HEK293 (cell line): Measurements from ENCODE around the gene FAM81A.

Experiments
- CTCF ChIA-PET: fragments of 350-600 bp; formaldehyde crosslinking; extraction: SDS; loops from one replicate; lab custom pipeline; 2021; ENCODE audit warnings: antibody characterized with exemption; lab: Yijun Ruan, JAX
- POLR2A ChIA-PET: fragments of 300-600 bp; formaldehyde crosslinking; extraction: SDS; loops from one replicate; lab custom pipeline; 2020; ENCODE audit warnings: antibody characterized with exemption, inconsistent platforms; lab: Yijun Ruan, JAX
- H3K27ac ChIP-seq: fragments of 200-500 bp; sonication (Bioruptor generic); 2 replicates; pipeline ENCODE4 v1.5.1; 2014; ENCODE audit warnings: low read depth, low read length, control low read depth, inconsistent platforms; ENCODE audit errors: extremely low read depth
- H3K36me3 ChIP-seq, 2 experiments: fragments of 200-500 bp in 1 of 2; sonication (Bioruptor generic) in 1 of 2; 1 replicate in 1 of 2; 2 replicates in 1 of 2; pipeline ENCODE4 v1.5.1; 2014 to 2017; ENCODE audit warnings: inconsistent platforms in 2 of 2, low read length in 2 of 2; ENCODE audit not compliant: control insufficient read depth in 2 of 2, insufficient read depth in 1 of 2
- H3K4me1 ChIP-seq: fragments of 200-500 bp; sonication (Bioruptor generic); 2 replicates; pipeline ENCODE4 v1.5.1; 2014; ENCODE audit warnings: mild to moderate bottlenecking, low read length, inconsistent platforms; ENCODE audit not compliant: control insufficient read depth, insufficient read depth
- H3K4me3 ChIP-seq: 2 replicates; pipeline ENCODE4 v1.5.1; 2011; ENCODE audit warnings: low read depth, mild to moderate bottlenecking, control low read depth, low read length, moderate library complexity
- H3K9me3 ChIP-seq: fragments of 200-500 bp; sonication (Bioruptor generic); 2 replicates; pipeline ENCODE4 v1.5.1; 2014; ENCODE audit warnings: low read depth, low read length, inconsistent platforms; ENCODE audit not compliant: control insufficient read depth, insufficient read depth
- BCL6B ChIP-seq: fragments of 450-650 bp; formaldehyde crosslinking; IDR thresholded peaks from 2 replicates; pipeline ENCODE4 v1.5.1; 2017; ENCODE audit warnings: missing biosample characterization, missing genetic modification characterization
- CTCF ChIP-seq: fragments of 450-650 bp; formaldehyde crosslinking; IDR thresholded peaks from 2 replicates; pipeline ENCODE4 v1.5.1; 2016; ENCODE audit warnings: missing biosample characterization, missing genetic modification characterization
- HOXC10 ChIP-seq: sonication (generic); formaldehyde crosslinking; IDR thresholded peaks from 2 replicates; pipeline ENCODE4 v1.8.1; 2023; ENCODE audit warnings: mild to moderate bottlenecking, missing genetic modification reagents
- IKZF3 ChIP-seq: fragments of 450-650 bp; IDR thresholded peaks from 2 replicates; pipeline ENCODE4 v1.5.0; 2018; ENCODE audit warnings: missing biosample characterization, mild to moderate bottlenecking, missing genetic modification characterization, moderate library complexity
- ZBTB17 ChIP-seq: fragments of 450-650 bp; formaldehyde crosslinking; IDR thresholded peaks from 2 replicates; pipeline ENCODE4 v1.5.1; 2016; ENCODE audit warnings: missing biosample characterization, missing genetic modification characterization
- ZBTB48 ChIP-seq: fragments of 450-650 bp; formaldehyde crosslinking; IDR thresholded peaks from 2 replicates; pipeline ENCODE4 v1.5.1; 2016; ENCODE audit warnings: missing biosample characterization, missing genetic modification characterization
- ZNF121 ChIP-seq: fragments of 450-650 bp; formaldehyde crosslinking; IDR thresholded peaks from 2 replicates; pipeline ENCODE4 v1.5.1; 2016; ENCODE audit warnings: missing biosample characterization, missing genetic modification characterization
- ZNF146 ChIP-seq: fragments of 450-650 bp; formaldehyde crosslinking; IDR thresholded peaks from 2 replicates; pipeline ENCODE4 v1.5.1; 2016; ENCODE audit warnings: missing biosample characterization, missing genetic modification characterization
- ZNF169 ChIP-seq: fragments of 450-650 bp; formaldehyde crosslinking; IDR thresholded peaks from 2 replicates; pipeline ENCODE4 v1.5.1; 2016; ENCODE audit warnings: missing biosample characterization, missing genetic modification characterization
- ZNF335 ChIP-seq: fragments of 450-650 bp; formaldehyde crosslinking; conservative IDR thresholded peaks from 2 replicates; pipeline ENCODE4 v1.5.1; 2016; ENCODE audit warnings: missing biosample characterization, missing genetic modification characterization
- ZNF416 ChIP-seq: fragments of 450-650 bp; formaldehyde crosslinking; IDR thresholded peaks from 2 replicates; pipeline ENCODE4 v1.5.1; 2016; ENCODE audit warnings: missing biosample characterization, missing genetic modification characterization
- ZNF654 ChIP-seq: fragments of 450-650 bp; formaldehyde crosslinking; IDR thresholded peaks from 2 replicates; pipeline ENCODE4 v1.5.1; 2016; ENCODE audit warnings: low read depth, missing biosample characterization, missing genetic modification characterization
- ZNF660 ChIP-seq: fragments of 450-650 bp; IDR thresholded peaks from 2 replicates; pipeline ENCODE4 v1.5.1; 2018; ENCODE audit warnings: missing biosample characterization, mild to moderate bottlenecking, missing genetic modification characterization
- ZSCAN30 ChIP-seq: fragments of 450-650 bp; IDR thresholded peaks from 2 replicates; pipeline ENCODE4 v1.5.1; 2018; ENCODE audit warnings: missing biosample characterization, mild to moderate bottlenecking, missing genetic modification characterization, moderate library complexity
- TF ChIP-seq, protein P1 (sequence below): fragments of 450-650 bp; formaldehyde crosslinking; IDR thresholded peaks from 2 replicates; pipeline ENCODE4 v1.5.1; 2016; ENCODE audit warnings: missing biosample characterization, missing genetic modification characterization, borderline replicate concordance
- TF ChIP-seq, protein P2 (sequence below): fragments of 450-650 bp; formaldehyde crosslinking; IDR thresholded peaks from 2 replicates; pipeline ENCODE4 v1.5.1; 2017; ENCODE audit warnings: missing biosample characterization, missing genetic modification characterization

Gene FAM81A

DNA sequence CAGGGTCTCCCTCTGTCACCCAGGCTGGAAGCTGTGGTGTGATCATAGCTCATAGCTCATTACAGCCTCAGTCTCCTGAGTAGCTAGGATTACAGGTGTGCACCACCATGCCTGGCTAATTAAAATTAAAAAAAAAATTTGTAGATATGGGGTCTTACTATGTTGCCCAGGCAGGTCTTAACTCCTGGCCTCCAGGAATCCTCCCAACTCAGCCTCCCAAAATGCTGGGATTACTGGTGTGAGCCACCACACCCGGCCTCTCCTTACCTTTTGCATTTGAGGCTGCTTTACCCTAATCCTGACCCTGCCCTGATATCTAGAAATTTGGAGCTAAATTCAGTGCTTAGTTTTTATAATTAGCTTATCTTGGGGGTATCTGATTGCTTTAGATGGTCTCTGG is 90.4 kb downstream of the FAM81A start:
- no peaks in the 10 kb centered on the region for H3K36me3 ChIP-seq
- peak; percentile 77 for TF ChIP-seq ZNF121 (tag by site-specific recombination)
- TF ChIP-seq ZNF146 (tag by site-specific recombination), result no peak
- TF ChIP-seq, all 188 proteins: peak for 1
- Histone ChIP-seq H3K4me3 (no peak overlapping the region), H3K4me1 (no peaks in the 10 kb centered on the region), H3K9me3 (no peaks in the 10 kb centered on the region), H3K27ac (no peak overlapping the region)
- ChIA-PET POLR2A (no interaction called here), CTCF (interaction anchor here (0.6 to 2.4 kb wide), 35 partner anchors 8 to 1806 kb away, joined by 3 to 25 read pairs (median 4); no protein-coding TSS in a partner anchor)

GRCh38 chr15:59528961-59529402 is 91.0 kb downstream of the FAM81A start:
- ChIA-PET POLR2A (interaction anchor here (0.8 kb wide), 1 partner anchor 161 kb away, joined by 3 read pairs; no protein-coding TSS in a partner anchor), CTCF (interaction anchor here (0.6 to 2.4 kb wide), 39 partner anchors 8 to 1807 kb away, joined by 3 to 25 read pairs (median 4); no protein-coding TSS in a partner anchor)
- no peaks in the 10 kb centered on the region for H3K9me3 ChIP-seq
- TF ChIP-seq ZBTB17 (peak; percentile 67; the same call in 1 of the 2 replicates), ZNF169 (no peak), ZNF660 (tag by site-specific recombination) (peak; percentile 33; the same call in 1 of the 2 replicates), CTCF (peak; percentile 68), ZNF416 (tag by site-specific recombination) (no peak), ZNF654 (tag by site-specific recombination) (peak; percentile 93), BCL6B (tag by site-specific recombination) (no peak), IKZF3 (tag by site-specific recombination) (peak; percentile 91), ZNF335 (tag by site-specific recombination) (peak; percentile 57), ZSCAN30 (0 out of 2 replicates have a peak, but pooled peaks have one; percentile 25), HOXC10 (no peak), ZBTB48 (tag by site-specific recombination) (peak; percentile 53; the same call in 1 of the 2 replicates)
- TF ChIP-seq, protein P1, sequence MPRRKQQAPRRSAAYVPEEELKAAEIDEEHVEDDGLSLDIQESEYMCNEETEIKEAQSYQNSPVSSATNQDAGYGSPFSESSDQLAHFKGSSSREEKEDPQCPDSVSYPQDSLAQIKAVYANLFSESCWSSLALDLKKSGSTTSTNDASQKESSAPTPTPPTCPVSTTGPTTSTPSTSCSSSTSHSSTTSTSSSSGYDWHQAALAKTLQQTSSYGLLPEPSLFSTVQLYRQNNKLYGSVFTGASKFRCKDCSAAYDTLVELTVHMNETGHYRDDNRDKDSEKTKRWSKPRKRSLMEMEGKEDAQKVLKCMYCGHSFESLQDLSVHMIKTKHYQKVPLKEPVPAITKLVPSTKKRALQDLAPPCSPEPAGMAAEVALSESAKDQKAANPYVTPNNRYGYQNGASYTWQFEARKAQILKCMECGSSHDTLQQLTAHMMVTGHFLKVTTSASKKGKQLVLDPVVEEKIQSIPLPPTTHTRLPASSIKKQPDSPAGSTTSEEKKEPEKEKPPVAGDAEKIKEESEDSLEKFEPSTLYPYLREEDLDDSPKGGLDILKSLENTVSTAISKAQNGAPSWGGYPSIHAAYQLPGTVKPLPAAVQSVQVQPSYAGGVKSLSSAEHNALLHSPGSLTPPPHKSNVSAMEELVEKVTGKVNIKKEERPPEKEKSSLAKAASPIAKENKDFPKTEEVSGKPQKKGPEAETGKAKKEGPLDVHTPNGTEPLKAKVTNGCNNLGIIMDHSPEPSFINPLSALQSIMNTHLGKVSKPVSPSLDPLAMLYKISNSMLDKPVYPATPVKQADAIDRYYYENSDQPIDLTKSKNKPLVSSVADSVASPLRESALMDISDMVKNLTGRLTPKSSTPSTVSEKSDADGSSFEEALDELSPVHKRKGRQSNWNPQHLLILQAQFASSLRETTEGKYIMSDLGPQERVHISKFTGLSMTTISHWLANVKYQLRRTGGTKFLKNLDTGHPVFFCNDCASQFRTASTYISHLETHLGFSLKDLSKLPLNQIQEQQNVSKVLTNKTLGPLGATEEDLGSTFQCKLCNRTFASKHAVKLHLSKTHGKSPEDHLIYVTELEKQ, result no peak
- TF ChIP-seq, protein P2, sequence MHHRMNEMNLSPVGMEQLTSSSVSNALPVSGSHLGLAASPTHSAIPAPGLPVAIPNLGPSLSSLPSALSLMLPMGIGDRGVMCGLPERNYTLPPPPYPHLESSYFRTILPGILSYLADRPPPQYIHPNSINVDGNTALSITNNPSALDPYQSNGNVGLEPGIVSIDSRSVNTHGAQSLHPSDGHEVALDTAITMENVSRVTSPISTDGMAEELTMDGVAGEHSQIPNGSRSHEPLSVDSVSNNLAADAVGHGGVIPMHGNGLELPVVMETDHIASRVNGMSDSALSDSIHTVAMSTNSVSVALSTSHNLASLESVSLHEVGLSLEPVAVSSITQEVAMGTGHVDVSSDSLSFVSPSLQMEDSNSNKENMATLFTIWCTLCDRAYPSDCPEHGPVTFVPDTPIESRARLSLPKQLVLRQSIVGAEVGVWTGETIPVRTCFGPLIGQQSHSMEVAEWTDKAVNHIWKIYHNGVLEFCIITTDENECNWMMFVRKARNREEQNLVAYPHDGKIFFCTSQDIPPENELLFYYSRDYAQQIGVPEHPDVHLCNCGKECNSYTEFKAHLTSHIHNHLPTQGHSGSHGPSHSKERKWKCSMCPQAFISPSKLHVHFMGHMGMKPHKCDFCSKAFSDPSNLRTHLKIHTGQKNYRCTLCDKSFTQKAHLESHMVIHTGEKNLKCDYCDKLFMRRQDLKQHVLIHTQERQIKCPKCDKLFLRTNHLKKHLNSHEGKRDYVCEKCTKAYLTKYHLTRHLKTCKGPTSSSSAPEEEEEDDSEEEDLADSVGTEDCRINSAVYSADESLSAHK (tag by site-specific recombination), result peak; percentile 96
- no peaks in the 10 kb centered on the region for H3K36me3 ChIP-seq
- H3K4me3 ChIP-seq, result no peak overlapping the region
- no peak overlapping the region for H3K27ac ChIP-seq
- no peaks in the 10 kb centered on the region for H3K4me1 ChIP-seq
